K562 (cell line): ENCODE data around the gene RSRP1. TPM values are rescaled to one million over a fixed set of nuclear protein-coding genes. Genes with fewer than 3 reads are reported as not detected.

Source experiments
- ATAC-seq: fragments of 200-7000 bp; cut with Tn5 transposase; 3 replicates; pipeline ENCODE4 v1.9.1; 2020; ENCODE audit warnings: moderate library complexity
- BruUV-seq: library from RNA; stranded (reverse); fragments of 400-500 nt; replicated peaks from 2 replicates; lab custom pipeline; 2021; lab: Mats Ljungman, UMichigan
- CTCF ChIA-PET: fragments of 300-600 bp; formaldehyde crosslinking; extraction: SDS; loops from one replicate; lab custom pipeline; 2021; ENCODE audit warnings: low intra/inter-chr PET ratio; lab: Yijun Ruan, JAX
- POLR2A ChIA-PET: fragments of 300-600, 350-650 bp; sonication (Branson Sonifier 250); formaldehyde crosslinking; extraction: SDS; loops from one replicate; lab custom pipeline; 2021; ENCODE audit warnings: antibody characterized with exemption, inconsistent platforms; lab: Yijun Ruan, JAX
- DNase-seq, 4 experiments: peaks; one replicate each; pipeline versions ENCODE4 v3.0.0 to v3.0.0-alpha.2; 2011 to 2018; ENCODE audit warnings: low spot score in 3 of 4, mixed read lengths in 3 of 4; ENCODE audit errors: extremely low read depth in 1 of 4
- FAIRE-seq: peaks from 2 replicates; lab custom pipeline; 2011; peaks lifted over from hg19 to GRCh38; lab: Jason Lieb, UNC
- H2AFZ ChIP-seq: 2 replicates; pipeline ENCODE4 v1.6.0; 2011; ENCODE audit warnings: low read depth, low read length, control low read depth, inconsistent platforms
- H3K27ac ChIP-seq: fragments of 200-600 bp; 3 replicates; pipeline ENCODE4 v1.8.0; 2011; ENCODE audit warnings: low read depth, mild to moderate bottlenecking, control low read depth, inconsistent platforms, low read length, moderate library complexity, mixed read lengths; ENCODE audit errors: extremely low read depth
- H3K27me3 ChIP-seq, 2 experiments: fragments of 300-600 bp in 1 of 2; 2 replicates in 1 of 2; 3 replicates in 1 of 2; pipeline versions ENCODE4 v1.6.0 to v1.8.0; 2011; ENCODE audit warnings: inconsistent platforms in 2 of 2, low read length in 2 of 2, mild to moderate bottlenecking in 1 of 2, mixed read lengths in 1 of 2, moderate library complexity in 1 of 2; ENCODE audit not compliant: control insufficient read depth in 2 of 2, insufficient read depth in 2 of 2
- H3K36me3 ChIP-seq: fragments of 300-600 bp; 3 replicates; pipeline ENCODE4 v1.8.0; 2011; ENCODE audit warnings: mild to moderate bottlenecking, low read length, inconsistent platforms; ENCODE audit not compliant: control insufficient read depth, insufficient read depth
- H3K4me1 ChIP-seq, 2 experiments: fragments of 200-600 bp in 1 of 2; replicated peaks in 1 of 2; 2 replicates in 1 of 2; 3 replicates in 1 of 2; pipeline versions ENCODE4 v1.5.1 to v1.8.0; 2011; ENCODE audit warnings: inconsistent platforms in 2 of 2, low read length in 2 of 2, mild to moderate bottlenecking in 1 of 2, mixed read lengths in 1 of 2, moderate library complexity in 1 of 2; ENCODE audit not compliant: control insufficient read depth in 2 of 2, insufficient read depth in 2 of 2
- H3K4me2 ChIP-seq: 2 replicates; pipeline ENCODE4 v1.6.1; 2011; ENCODE audit warnings: low read length, control low read depth, inconsistent platforms, mixed read lengths; ENCODE audit not compliant: insufficient read depth
- H3K4me3 ChIP-seq: fragments of 200-600 bp; sonication (generic), shearing (Covaris generic); 2 replicates; pipeline ENCODE4 v1.5.1; 2016; ENCODE audit warnings: control low read depth, inconsistent platforms
- H3K79me2 ChIP-seq: fragments of 200-600 bp; 3 replicates; pipeline ENCODE4 v1.8.0; 2011; ENCODE audit warnings: low read length, inconsistent platforms; ENCODE audit not compliant: control insufficient read depth, insufficient read depth
- H3K9ac ChIP-seq, 2 experiments: 2 replicates each; pipeline versions ENCODE4 v1.6.0 to v1.6.1; 2011; ENCODE audit warnings: low read depth in 2 of 2, low read length in 2 of 2, control low read depth in 1 of 2, inconsistent platforms in 1 of 2, mild to moderate bottlenecking in 1 of 2, mixed read lengths in 1 of 2; ENCODE audit not compliant: insufficient read depth in 1 of 2
- H3K9me1 ChIP-seq: one replicate; pipeline ENCODE4 v1.6.0; 2011; ENCODE audit warnings: inconsistent platforms, mild to moderate bottlenecking, low read length, moderate library complexity; ENCODE audit not compliant: control insufficient read depth, insufficient read depth
- H3K9me3 ChIP-seq: replicated peaks from 2 replicates; pipeline ENCODE4 v1.5.1; 2011; ENCODE audit warnings: low read depth, low read length, inconsistent platforms; ENCODE audit not compliant: control insufficient read depth, insufficient read depth
- H4K20me1 ChIP-seq: replicated peaks from 2 replicates; pipeline ENCODE4 v1.6.1; 2011; ENCODE audit warnings: low read length, inconsistent platforms, mixed read lengths; ENCODE audit not compliant: control insufficient read depth, insufficient read depth
- ARID2 ChIP-seq: fragments of 450-650 bp; IDR thresholded peaks from 2 replicates; pipeline ENCODE4 v1.6.1; 2017; ENCODE audit warnings: antibody characterized with exemption, mild to moderate bottlenecking
- BRF1 ChIP-seq: IDR thresholded peaks from 3 replicates; pipeline ENCODE4 v1.6.1; 2011; ENCODE audit warnings: borderline replicate concordance, mild to moderate bottlenecking; ENCODE audit not compliant: insufficient read length; ENCODE audit errors: extremely low read depth
- CHD2 ChIP-seq: IDR thresholded peaks from 2 replicates; pipeline ENCODE4 v1.6.1; 2011; ENCODE audit warnings: low read depth, low read length
- ELF4 ChIP-seq: fragments of 450-650 bp; formaldehyde crosslinking; IDR thresholded peaks from 2 replicates; pipeline ENCODE4 v1.4.0; 2022; ENCODE audit warnings: missing genetic modification characterization
- EP400 ChIP-seq: fragments of 450-650 bp; IDR thresholded peaks from 2 replicates; pipeline ENCODE4 v1.6.1; 2017; ENCODE audit warnings: antibody characterized with exemption, mild to moderate bottlenecking, moderate library complexity
- GATAD2A ChIP-seq: fragments of 450-650 bp; IDR thresholded peaks from 2 replicates; pipeline ENCODE4 v1.6.1; 2017
- HDAC6 ChIP-seq: IDR thresholded peaks from 2 replicates; pipeline ENCODE4 v1.6.1; 2012; ENCODE audit warnings: low read depth, mild to moderate bottlenecking, control low read depth, inconsistent platforms, low read length, moderate library complexity
- IRF2 ChIP-seq: sonication (generic); formaldehyde crosslinking; IDR thresholded peaks from 2 replicates; pipeline ENCODE4 v1.8.1; 2022; ENCODE audit warnings: mild to moderate bottlenecking, missing genetic modification reagents
- NELFE ChIP-seq: IDR thresholded peaks from 2 replicates; pipeline ENCODE4 v1.6.1; 2011; ENCODE audit warnings: mild to moderate bottlenecking; ENCODE audit not compliant: insufficient read depth, insufficient read length
- RCOR1 ChIP-seq, 2 experiments: IDR thresholded peaks; 2 replicates each; pipeline ENCODE4 v1.6.1; 2012; ENCODE audit warnings: low read depth in 2 of 2, low read length in 2 of 2, borderline replicate concordance in 1 of 2, improper control_type of control experiment in 1 of 2
- SMAD2 ChIP-seq: fragments of 150-350 bp; IDR thresholded peaks from 2 replicates; pipeline ENCODE4 v1.6.1; 2014; ENCODE audit warnings: low read depth, mild to moderate bottlenecking, low read length
- SNIP1 ChIP-seq: fragments of 450-650 bp; IDR thresholded peaks from 2 replicates; pipeline ENCODE4 v1.7.1; 2017; ENCODE audit warnings: low read depth, mild to moderate bottlenecking
- ZNF316 ChIP-seq: fragments of 450-650 bp; IDR thresholded peaks from 2 replicates; pipeline ENCODE4 v1.6.1; 2016
- WGBS: fragments of 100-300 bp; shearing (Covaris generic); methylation state at CpG from one replicate; pipeline ENCODE4 v1.1.6; 2016; ENCODE audit warnings: low coverage, mixed read lengths; ENCODE audit not compliant: insufficient coverage; ENCODE audit errors: missing lambda C conversion rate; 5-methylcytosine and 5-hydroxymethylcytosine counted together
- in situ Hi-C: fragments of 300-500 bp; cut with MboI; formaldehyde crosslinking; loops from 4 replicates; pipeline ENCODE4 v1.15.0; 2018; ENCODE audit warnings: inconsistent platforms, mixed read lengths
- intact Hi-C: fragments of 100-400 bp; cut with micrococcal nuclease; formaldehyde crosslinking; loops from 2 replicates; pipeline ENCODE4 v1.14.2; 2022
- polyA plus RNA-seq, 8 experiments: library from polyadenylated mRNA; depleted of rRNA in 4 of 8; stranded (reverse) in 5 of 8; unstranded in 3 of 8; fragments of >200 nt; fragmentation: Nextera tagmentation in 2 of 8; fragmentation: Illumina TruSeq in 1 of 8; extraction: Ambion mirVana in 2 of 8; extraction: Trizol in 1 of 8; gene quantifications; 2 replicates each; pipeline versions ENCODE4 v1.2.1 to v1.2.3, GENCODE V29; 2011 to 2014; ENCODE audit warnings: inconsistent platforms in 1 of 8, missing spikeins in 1 of 8
- total RNA-seq, 7 experiments: library from RNA; depleted of rRNA in 6 of 7; stranded (reverse); fragments of >200 nt in 6 of 7; fragmentation: Illumina TruSeq in 2 of 7; extraction: Trizol in 2 of 7; gene quantifications; 2 replicates each; pipeline versions ENCODE4 v1.2.1 to v1.2.3, GENCODE V29; 2011 to 2021; ENCODE audit warnings: low replicate concordance in 1 of 7
- TF ChIP-seq, protein P1 (sequence below): fragments of 250-450 bp; sonication (Bioruptor Pico); IDR thresholded peaks from 2 replicates; pipeline ENCODE4 v1.4.0; 2020; ENCODE audit warnings: mild to moderate bottlenecking, moderate library complexity
- TF ChIP-seq, protein P2 (sequence below): fragments of 250-450 bp; sonication (Bioruptor Pico); IDR thresholded peaks from 2 replicates; pipeline ENCODE4 v1.8.0; 2021; ENCODE audit warnings: borderline replicate concordance, mild to moderate bottlenecking, moderate library complexity; ENCODE audit not compliant: poor library complexity, severe bottlenecking

RSRP1 gene
- total and polyA plus RNA-seq, 9 of the 15 experiments (the other 6 are each of a cell fraction or from before 2014, with no cell fraction given) = 27.2 to 283 (median 146) TPM

DNA sequence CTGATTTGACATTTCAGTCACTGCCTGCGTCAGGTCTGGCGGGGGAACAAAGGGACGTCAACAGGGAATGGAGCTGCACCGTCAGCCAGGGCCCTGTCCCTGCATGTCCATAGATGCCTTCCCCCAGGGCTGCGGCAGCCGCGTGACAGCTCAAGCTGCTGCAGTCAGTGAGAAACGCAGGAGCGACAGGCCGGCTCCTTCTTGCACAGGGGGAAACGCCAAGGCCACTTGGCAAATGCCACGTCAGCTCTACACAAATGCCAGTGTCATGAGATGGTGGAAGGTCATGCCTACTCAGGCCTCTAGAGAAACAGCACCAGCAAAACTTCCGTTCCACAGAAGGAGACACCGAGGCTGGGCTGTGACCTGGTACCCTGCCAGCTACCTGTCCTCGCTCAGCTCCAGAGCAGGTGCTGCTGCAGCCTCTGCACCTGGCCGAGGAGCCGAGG, 52.7 kb downstream of the RSRP1 start:
- intact Hi-C loops = no loop called here
- peaks cover 0 to 11% of the 10 kb centered on the region in 2 experiments; a peak in 1 of 5 replicates for H3K4me1 ChIP-seq

DNA sequence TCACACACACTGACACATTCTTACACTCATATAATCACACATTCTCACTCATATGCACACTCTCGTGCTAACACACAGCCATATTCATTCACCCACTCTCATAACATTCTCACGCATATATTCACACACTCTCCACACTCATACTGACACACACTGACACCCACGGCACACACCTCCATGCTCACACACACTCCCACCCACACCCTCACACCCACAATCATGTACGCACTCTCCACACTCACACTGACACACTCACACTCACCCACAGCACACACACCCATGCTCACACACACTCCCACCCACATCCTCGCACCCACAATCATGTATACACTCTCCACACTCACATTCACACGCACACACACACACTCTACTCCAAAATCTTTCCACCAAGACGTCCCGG, 53.2 kb downstream of the RSRP1 start:
- 6% methylated on average over 8 of the region's 8 CpGs for WGBS
- FAIRE-seq (no peak), DNase-seq (no peak), ATAC-seq (no peak)
- Histone ChIP-seq H2AFZ (no peak overlapping the region), H3K79me2 (no peaks in the 10 kb centered on the region), H3K4me1 (peaks cover 0 to 11% of the 10 kb centered on the region in 2 experiments; a peak in 1 of 5 replicates), H3K27ac (no peak overlapping the region), H4K20me1 (no peaks in the 10 kb centered on the region; the same call in 1 of the 2 replicates), H3K4me2 (no peak overlapping the region), H3K27me3 (peaks cover 38 to 90% of the 10 kb centered on the region in 2 experiments; a peak in 4 of 5 replicates), H3K9me1 (no peaks in the 10 kb centered on the region), H3K4me3 (no peak overlapping the region), H3K9me3 (no peaks in the 10 kb centered on the region), H3K36me3 (no peaks in the 10 kb centered on the region), H3K9ac (no peak overlapping the region)
- no TSS peak for BruUV-seq
- intact Hi-C loops = no loop called here
- in situ Hi-C loops = no loop called here
- POLR2A ChIA-PET = interaction anchor here (0.7 to 1.0 kb wide), 2 partner anchors 39 to 111 kb away, joined by 3 read pairs; partner anchors contain the start of gene SYF2
- CTCF ChIA-PET = no interaction called here
- TF ChIP-seq, protein P1, sequence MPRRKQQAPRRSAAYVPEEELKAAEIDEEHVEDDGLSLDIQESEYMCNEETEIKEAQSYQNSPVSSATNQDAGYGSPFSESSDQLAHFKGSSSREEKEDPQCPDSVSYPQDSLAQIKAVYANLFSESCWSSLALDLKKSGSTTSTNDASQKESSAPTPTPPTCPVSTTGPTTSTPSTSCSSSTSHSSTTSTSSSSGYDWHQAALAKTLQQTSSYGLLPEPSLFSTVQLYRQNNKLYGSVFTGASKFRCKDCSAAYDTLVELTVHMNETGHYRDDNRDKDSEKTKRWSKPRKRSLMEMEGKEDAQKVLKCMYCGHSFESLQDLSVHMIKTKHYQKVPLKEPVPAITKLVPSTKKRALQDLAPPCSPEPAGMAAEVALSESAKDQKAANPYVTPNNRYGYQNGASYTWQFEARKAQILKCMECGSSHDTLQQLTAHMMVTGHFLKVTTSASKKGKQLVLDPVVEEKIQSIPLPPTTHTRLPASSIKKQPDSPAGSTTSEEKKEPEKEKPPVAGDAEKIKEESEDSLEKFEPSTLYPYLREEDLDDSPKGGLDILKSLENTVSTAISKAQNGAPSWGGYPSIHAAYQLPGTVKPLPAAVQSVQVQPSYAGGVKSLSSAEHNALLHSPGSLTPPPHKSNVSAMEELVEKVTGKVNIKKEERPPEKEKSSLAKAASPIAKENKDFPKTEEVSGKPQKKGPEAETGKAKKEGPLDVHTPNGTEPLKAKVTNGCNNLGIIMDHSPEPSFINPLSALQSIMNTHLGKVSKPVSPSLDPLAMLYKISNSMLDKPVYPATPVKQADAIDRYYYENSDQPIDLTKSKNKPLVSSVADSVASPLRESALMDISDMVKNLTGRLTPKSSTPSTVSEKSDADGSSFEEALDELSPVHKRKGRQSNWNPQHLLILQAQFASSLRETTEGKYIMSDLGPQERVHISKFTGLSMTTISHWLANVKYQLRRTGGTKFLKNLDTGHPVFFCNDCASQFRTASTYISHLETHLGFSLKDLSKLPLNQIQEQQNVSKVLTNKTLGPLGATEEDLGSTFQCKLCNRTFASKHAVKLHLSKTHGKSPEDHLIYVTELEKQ (CRISPR knock-in tag) = no peak
- TF ChIP-seq NELFE (no peak), CHD2 (no peak), GATAD2A (peak; percentile 65; the same call in 1 of the 2 replicates), BRF1 (no peak), SMAD2 (no peak), SNIP1 (0 out of 2 replicates have a peak, but pooled peaks have one; percentile 9)
- TF ChIP-seq, protein P2, sequence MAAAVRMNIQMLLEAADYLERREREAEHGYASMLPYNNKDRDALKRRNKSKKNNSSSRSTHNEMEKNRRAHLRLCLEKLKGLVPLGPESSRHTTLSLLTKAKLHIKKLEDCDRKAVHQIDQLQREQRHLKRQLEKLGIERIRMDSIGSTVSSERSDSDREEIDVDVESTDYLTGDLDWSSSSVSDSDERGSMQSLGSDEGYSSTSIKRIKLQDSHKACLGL = no peak

More for the DNA sequence above, 52.7 kb downstream of the RSRP1 start:
- no peak for FAIRE-seq
- Histone ChIP-seq H4K20me1 (no peaks in the 10 kb centered on the region; the same call in 1 of the 2 replicates), H3K27ac (no peak overlapping the region), H3K36me3 (no peaks in the 10 kb centered on the region), H3K9me1 (no peaks in the 10 kb centered on the region), H3K9me3 (no peaks in the 10 kb centered on the region), H3K79me2 (no peaks in the 10 kb centered on the region), H3K4me2 (no peak overlapping the region), H3K4me3 (no peak overlapping the region), H3K9ac (no peak overlapping the region), H3K27me3 (peaks cover 40 to 92% of the 10 kb centered on the region in 2 experiments; a peak in 4 of 5 replicates), H2AFZ (no peak overlapping the region)
- ChIA-PET POLR2A (interaction anchor here (0.5 to 1.0 kb wide), 4 partner anchors 38 to 1850 kb away, joined by 3 read pairs; partner anchors contain the start of genes HNRNPR and SYF2), CTCF (no interaction called here)
- 3% methylated on average over 17 of the region's 17 CpGs for WGBS
- TF ChIP-seq ARID2 (no peak), ELF4 (CRISPR knock-in tag) (no peak), HDAC6 (no peak), EP400 (no peak), ZNF316 (0 out of 2 replicates have a peak, but pooled peaks have one; percentile 13), IRF2 (CRISPR knock-in tag) (no peak), RCOR1 (IDR thresholded peaks at IDR 0.05; ENCODE audit: borderline replicate concordance in 1 of 2, low read depth in 2 of 2, low read length in 2 of 2) (no peak)
- ATAC-seq = no peak
- no peak for DNase-seq
- BruUV-seq = no TSS peak
- in situ Hi-C loops = no loop called here
